ENCODE measurements around the gene IGF2. TPM values are rescaled to one million over a fixed set of nuclear protein-coding genes. Genes with fewer than 3 reads are reported as not detected.

IGF2 gene
- total and polyA plus RNA-seq, 2 donors from 2014 or later: 10.2 to 30.5 TPM

DNA sequence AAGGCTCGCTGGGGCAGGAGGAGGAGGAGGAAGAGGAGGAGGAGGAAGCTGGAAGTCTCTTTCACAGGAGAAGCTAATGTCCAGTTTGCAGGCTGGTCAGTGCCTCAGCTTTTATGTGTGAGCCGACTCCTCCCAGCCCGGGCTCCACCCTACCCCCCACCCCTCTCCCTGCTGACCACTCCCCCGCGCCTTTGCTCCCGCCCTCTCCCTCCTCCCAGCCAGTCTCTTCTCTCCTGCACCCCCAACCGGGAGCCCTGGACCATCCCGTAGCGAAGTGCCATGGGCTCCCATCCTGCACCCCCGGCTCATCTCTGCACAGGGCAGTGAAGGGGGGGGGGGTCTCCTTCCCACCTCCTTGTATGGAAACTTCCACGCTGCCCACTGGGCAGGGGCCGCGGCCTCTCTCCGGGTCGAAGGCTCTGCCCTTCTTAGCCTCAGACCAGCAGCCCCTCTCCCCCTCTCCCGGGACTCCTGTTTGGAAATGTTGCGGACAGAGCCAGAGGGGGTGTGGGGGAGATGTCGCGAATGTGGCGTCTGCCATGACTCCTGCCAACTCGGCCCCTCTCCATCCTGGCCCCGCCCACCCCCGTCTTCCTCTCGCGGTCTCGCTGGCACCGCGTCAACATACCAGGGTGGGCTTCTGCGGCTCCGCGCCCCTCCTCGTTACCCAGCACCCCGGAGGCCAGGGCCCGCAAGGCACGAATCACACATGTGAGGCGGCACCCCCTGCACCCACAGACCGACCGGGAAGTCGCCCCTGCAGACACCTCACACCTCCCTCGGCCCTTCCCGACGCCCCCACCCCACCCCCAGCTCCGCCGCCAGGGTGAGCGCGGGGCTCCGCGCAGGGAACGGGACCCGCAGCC lies 1.8 kb downstream of the IGF2 start:
- H3K4me3 ChIP-seq (ENCODE audit: low read length in 3 of 3): peak overlapping the region in 1 of 3 donors; percentile 58
- intact Hi-C loops (cut with DNase I): no loop called here
- peak; percentile 89 to 95 (median 93) for DNase-seq

DNA sequence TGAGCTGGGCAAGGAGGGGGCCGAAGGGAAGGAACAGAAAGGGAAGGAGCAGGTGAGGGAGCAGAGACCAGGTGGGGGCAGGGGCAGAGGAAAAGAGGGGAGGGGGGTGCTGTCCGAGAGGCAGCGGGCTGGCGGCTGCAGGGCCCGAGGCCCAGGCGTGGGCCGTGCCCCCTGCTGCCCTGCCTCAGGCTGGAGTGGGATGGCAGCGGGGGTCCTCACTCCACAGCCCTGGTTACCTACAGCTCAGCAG lies 2.3 kb downstream of the IGF2 start:
- TF ChIP-seq, protein P1, sequence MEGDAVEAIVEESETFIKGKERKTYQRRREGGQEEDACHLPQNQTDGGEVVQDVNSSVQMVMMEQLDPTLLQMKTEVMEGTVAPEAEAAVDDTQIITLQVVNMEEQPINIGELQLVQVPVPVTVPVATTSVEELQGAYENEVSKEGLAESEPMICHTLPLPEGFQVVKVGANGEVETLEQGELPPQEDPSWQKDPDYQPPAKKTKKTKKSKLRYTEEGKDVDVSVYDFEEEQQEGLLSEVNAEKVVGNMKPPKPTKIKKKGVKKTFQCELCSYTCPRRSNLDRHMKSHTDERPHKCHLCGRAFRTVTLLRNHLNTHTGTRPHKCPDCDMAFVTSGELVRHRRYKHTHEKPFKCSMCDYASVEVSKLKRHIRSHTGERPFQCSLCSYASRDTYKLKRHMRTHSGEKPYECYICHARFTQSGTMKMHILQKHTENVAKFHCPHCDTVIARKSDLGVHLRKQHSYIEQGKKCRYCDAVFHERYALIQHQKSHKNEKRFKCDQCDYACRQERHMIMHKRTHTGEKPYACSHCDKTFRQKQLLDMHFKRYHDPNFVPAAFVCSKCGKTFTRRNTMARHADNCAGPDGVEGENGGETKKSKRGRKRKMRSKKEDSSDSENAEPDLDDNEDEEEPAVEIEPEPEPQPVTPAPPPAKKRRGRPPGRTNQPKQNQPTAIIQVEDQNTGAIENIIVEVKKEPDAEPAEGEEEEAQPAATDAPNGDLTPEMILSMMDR (IDR thresholded peaks at IDR 0.05; ENCODE audit: borderline replicate concordance, extremely low read depth, insufficient read depth): no peak
- peaks cover 11% of the 10 kb centered on the region for H3K27me3 ChIP-seq (ENCODE audit: control insufficient read depth, insufficient read depth, low read length)
- H3K9me3 ChIP-seq (ENCODE audit: control insufficient read depth in 2 of 3, insufficient read depth in 1 of 3, low read length in 3 of 3): no peaks in the 10 kb centered on the region
- peaks cover 0 to 2% (median 0%) of the 10 kb centered on the region in 3 donors for H3K36me3 ChIP-seq (ENCODE audit: control insufficient read depth in 2 of 3, insufficient read depth in 3 of 3, low read length in 3 of 3)
- FAIRE-seq (no peak), DNase-seq (no peak)
- intact Hi-C loops (cut with DNase I): no loop called here
- H3K4me1 ChIP-seq (ENCODE audit: control insufficient read depth in 2 of 3, insufficient read depth in 2 of 3, low read depth in 1 of 3, low read length in 3 of 3): peaks cover 0 to 3% (median 0%) of the 10 kb centered on the region in 3 donors
- H3K9ac ChIP-seq (ENCODE audit: low read length in 3 of 3): peak overlapping the region in 1 of 3 donors; percentile 11
- no peak overlapping the region for H3K27ac ChIP-seq (ENCODE audit: low read depth in 2 of 2, low read length in 2 of 2)
- H3K4me3 ChIP-seq (ENCODE audit: low read length in 3 of 3): peak overlapping the region in 1 of 3 donors; percentile 58

More for the DNA sequence above, 1.8 kb downstream of the IGF2 start:
- Histone ChIP-seq H3K9me3 (ENCODE audit: control insufficient read depth in 2 of 3, insufficient read depth in 1 of 3, low read length in 3 of 3) (no peaks in the 10 kb centered on the region), H3K27me3 (ENCODE audit: control insufficient read depth, insufficient read depth, low read length) (peaks cover 15% of the 10 kb centered on the region), H3K36me3 (ENCODE audit: control insufficient read depth in 2 of 3, insufficient read depth in 3 of 3, low read length in 3 of 3) (no peaks in the 10 kb centered on the region), H3K27ac (ENCODE audit: low read depth in 2 of 2, low read length in 2 of 2) (no peak overlapping the region), H3K9ac (ENCODE audit: low read length in 3 of 3) (no peak overlapping the region), H3K4me1 (ENCODE audit: control insufficient read depth in 2 of 3, insufficient read depth in 2 of 3, low read depth in 1 of 3, low read length in 3 of 3) (peaks cover 0 to 3% (median 0%) of the 10 kb centered on the region in 3 donors)
- TF ChIP-seq, protein P1 (IDR thresholded peaks at IDR 0.05; ENCODE audit: borderline replicate concordance, extremely low read depth, insufficient read depth): no peak
- no peak for FAIRE-seq

DNA sequence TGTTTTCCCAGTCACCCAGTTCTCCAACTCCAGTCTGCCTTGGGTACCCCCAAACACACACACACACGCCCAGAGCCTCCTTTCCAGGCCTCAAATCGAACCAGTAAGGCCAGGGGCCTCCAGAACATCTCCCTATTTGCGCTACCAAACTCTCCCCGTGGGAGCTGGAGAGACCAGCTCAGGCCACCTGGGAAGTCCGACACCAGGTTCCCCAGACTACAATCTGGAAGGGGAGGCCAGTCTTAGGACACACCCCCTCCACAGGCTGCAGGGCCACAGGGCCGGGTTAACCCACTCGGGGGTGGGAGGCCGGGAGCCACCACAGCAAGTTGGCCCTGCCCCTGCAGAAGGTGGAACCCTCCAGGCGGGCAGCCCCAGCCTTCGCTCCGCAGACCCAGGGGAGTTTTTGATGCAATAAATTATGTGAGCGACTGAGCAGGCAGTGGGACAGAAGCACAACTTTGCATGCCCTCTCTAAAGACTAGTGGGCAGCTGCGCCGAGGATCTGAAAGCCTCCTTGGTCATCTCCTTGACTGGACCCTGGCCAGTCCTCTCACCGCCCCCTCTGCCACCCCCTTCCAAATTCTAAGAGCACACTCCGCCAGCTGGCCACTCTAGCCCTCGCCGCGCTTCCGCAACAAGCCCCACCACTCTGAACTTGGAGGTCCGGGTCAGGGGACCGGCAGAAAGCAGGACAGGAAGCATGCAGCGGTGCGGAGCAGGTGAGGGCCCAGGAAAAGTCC lies 2.8 kb downstream of the IGF2 start:
- TF ChIP-seq, protein P1 (IDR thresholded peaks at IDR 0.05; ENCODE audit: borderline replicate concordance, extremely low read depth, insufficient read depth): no peak
- DNase-seq (peak in 3 of 5 donors; percentile 47 to 70 (median 69)), FAIRE-seq (no peak)
- Histone ChIP-seq H3K4me1 (ENCODE audit: control insufficient read depth in 2 of 3, insufficient read depth in 2 of 3, low read depth in 1 of 3, low read length in 3 of 3) (peaks cover 0 to 3% (median 0%) of the 10 kb centered on the region in 3 donors), H3K27me3 (ENCODE audit: control insufficient read depth, insufficient read depth, low read length) (peaks cover 6% of the 10 kb centered on the region), H3K27ac (ENCODE audit: low read depth in 2 of 2, low read length in 2 of 2) (no peak overlapping the region), H3K9ac (ENCODE audit: low read length in 3 of 3) (peak overlapping the region in 1 of 3 donors; percentile 11), H3K9me3 (ENCODE audit: control insufficient read depth in 2 of 3, insufficient read depth in 1 of 3, low read length in 3 of 3) (peaks cover 0 to 3% (median 0%) of the 10 kb centered on the region in 3 donors), H3K36me3 (ENCODE audit: control insufficient read depth in 2 of 3, insufficient read depth in 3 of 3, low read length in 3 of 3) (peaks cover 0 to 6% (median 0%) of the 10 kb centered on the region in 3 donors), H3K4me3 (ENCODE audit: low read length in 3 of 3) (peak overlapping the region in 1 of 3 donors; percentile 34)
- intact Hi-C loops (cut with DNase I): no loop called here
